ENCODE measurements around the gene MAML2.

The MAML2 gene

DNA sequence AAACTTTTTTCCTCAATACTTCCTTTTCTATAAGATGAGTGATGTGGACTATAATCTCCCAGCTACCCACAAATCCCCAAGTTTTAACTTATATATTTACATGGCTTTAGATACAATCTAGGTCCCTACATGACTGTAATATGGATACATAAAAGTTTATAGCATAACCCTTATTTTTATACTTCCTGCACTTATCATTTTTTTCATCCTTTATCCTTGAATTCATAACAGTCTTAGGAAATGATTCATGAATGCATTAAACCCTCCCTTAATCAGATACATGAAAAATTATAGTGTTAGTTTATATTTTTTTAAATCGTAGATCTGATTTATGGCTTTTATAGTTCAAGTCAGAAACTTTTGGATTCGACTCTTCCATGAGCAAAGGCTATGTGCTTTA lies 195.8 kb downstream of the MAML2 start:
- H3K27me3 ChIP-seq (ENCODE audit: low read depth): no peaks in the 10 kb centered on the region
- no peak for DNase-seq (ENCODE audit: low spot score in 2 of 2)
- H3K4me3 ChIP-seq: no peak overlapping the region
- in situ Hi-C loops (cut with MboI; ENCODE audit: low sequenced_read_pairs): no loop called here
- H3K9me3 ChIP-seq: no peaks in the 10 kb centered on the region
- H3K36me3 ChIP-seq (replicated peaks): no peaks in the 10 kb centered on the region
- peaks cover 63% of the 10 kb centered on the region for H3K4me1 ChIP-seq

DNA sequence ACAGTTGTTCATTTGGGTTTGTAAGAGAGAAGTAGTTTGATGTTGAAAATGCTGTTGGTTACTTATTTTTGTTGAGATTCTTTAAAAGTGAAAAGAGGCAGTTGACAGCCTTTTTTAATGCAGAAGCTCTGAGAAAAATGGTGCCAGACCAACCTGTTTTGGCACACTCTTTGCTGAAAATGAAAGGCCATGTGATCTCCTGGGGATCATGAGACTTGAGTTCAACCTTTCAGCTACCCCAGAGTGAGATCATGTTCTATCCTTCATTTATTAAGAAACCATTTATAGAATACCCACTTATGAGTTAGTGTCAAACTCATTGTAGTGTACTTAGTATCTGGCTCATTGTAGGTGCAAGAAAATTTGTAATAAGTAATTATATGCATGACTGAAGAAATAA lies 196.2 kb downstream of the MAML2 start:
- in situ Hi-C loops (cut with MboI; ENCODE audit: low sequenced_read_pairs): no loop called here
- no peak overlapping the region for H3K4me3 ChIP-seq
- peaks cover 66% of the 10 kb centered on the region for H3K4me1 ChIP-seq
- DNase-seq (ENCODE audit: low spot score in 2 of 2): no peak
- no peaks in the 10 kb centered on the region for H3K9me3 ChIP-seq
- H3K36me3 ChIP-seq (replicated peaks): no peaks in the 10 kb centered on the region
- H3K27me3 ChIP-seq (ENCODE audit: low read depth): no peaks in the 10 kb centered on the region

GRCh38 chr11:96145163-96145585 lies 197.8 kb downstream of the MAML2 start:
- Histone ChIP-seq H3K9me3 (no peaks in the 10 kb centered on the region), H3K4me1 (peaks cover 66% of the 10 kb centered on the region), H3K27me3 (ENCODE audit: low read depth) (no peaks in the 10 kb centered on the region), H3K4me3 (no peak overlapping the region), H3K36me3 (replicated peaks) (no peaks in the 10 kb centered on the region)
- in situ Hi-C loops (cut with MboI; ENCODE audit: low sequenced_read_pairs): no loop called here
- DNase-seq (ENCODE audit: low spot score in 2 of 2): peak in 1 of 2 experiments; percentile 61

- Histone ChIP-seq H3K4me3 (no peak overlapping the region), H3K27me3 (ENCODE audit: low read depth) (no peaks in the 10 kb centered on the region), H3K36me3 (replicated peaks) (no peaks in the 10 kb centered on the region), H3K9me3 (no peaks in the 10 kb centered on the region), H3K4me1 (peaks cover 63% of the 10 kb centered on the region)
- DNase-seq (ENCODE audit: low spot score in 2 of 2): no peak
- in situ Hi-C loops (cut with MboI; ENCODE audit: low sequenced_read_pairs): no loop called here
Measured at GRCh38 chr11:96144553-96144952, 198.4 kb downstream of the MAML2 start.

DNA sequence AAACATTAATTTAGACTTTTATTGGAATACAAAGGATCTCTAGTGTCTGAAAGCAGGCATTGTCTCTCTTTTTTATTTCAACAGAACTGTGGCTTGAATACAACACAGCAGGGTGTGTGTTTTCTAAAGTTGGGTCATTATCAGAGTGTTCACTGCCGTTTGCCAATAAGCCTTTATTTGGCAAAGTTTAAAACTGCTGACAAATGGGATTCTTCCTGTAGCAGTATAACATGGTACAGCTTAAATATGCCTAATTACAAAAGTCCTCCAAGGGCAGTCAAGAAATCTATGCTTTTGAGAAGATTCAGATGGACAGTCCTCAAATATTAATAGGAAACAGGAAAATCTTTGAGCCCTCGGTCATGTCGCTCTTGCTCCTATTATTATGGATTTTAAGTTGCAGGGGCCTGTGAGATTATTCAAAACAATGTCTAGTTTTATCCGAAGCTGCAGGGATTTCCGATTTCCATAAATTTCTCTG lies 199.9 kb downstream of the MAML2 start:
- Histone ChIP-seq H3K4me1 (peaks cover 59% of the 10 kb centered on the region), H3K4me3 (no peak overlapping the region), H3K9me3 (no peaks in the 10 kb centered on the region), H3K27me3 (ENCODE audit: low read depth) (no peaks in the 10 kb centered on the region), H3K36me3 (replicated peaks) (no peaks in the 10 kb centered on the region)
- in situ Hi-C loops (cut with MboI; ENCODE audit: low sequenced_read_pairs): no loop called here
- DNase-seq (ENCODE audit: low spot score in 2 of 2): peak in 1 of 2 experiments; percentile 84

GRCh38 chr11:96141626-96142025 lies 201.4 kb downstream of the MAML2 start:
- Histone ChIP-seq H3K4me3 (no peak overlapping the region), H3K9me3 (no peaks in the 10 kb centered on the region), H3K4me1 (peaks cover 58% of the 10 kb centered on the region), H3K27me3 (ENCODE audit: low read depth) (no peaks in the 10 kb centered on the region), H3K36me3 (replicated peaks) (no peaks in the 10 kb centered on the region)
- no peak for DNase-seq (ENCODE audit: low spot score in 2 of 2)
- in situ Hi-C loops (cut with MboI; ENCODE audit: low sequenced_read_pairs): no loop called here

- H3K36me3 ChIP-seq (replicated peaks): no peaks in the 10 kb centered on the region
- no peaks in the 10 kb centered on the region for H3K9me3 ChIP-seq
- in situ Hi-C loops (cut with MboI; ENCODE audit: low sequenced_read_pairs): no loop called here
- DNase-seq (ENCODE audit: low spot score in 2 of 2): no peak
- peaks cover 58% of the 10 kb centered on the region for H3K4me1 ChIP-seq
- H3K4me3 ChIP-seq: no peak overlapping the region
- no peaks in the 10 kb centered on the region for H3K27me3 ChIP-seq (ENCODE audit: low read depth)
Measured at GRCh38 chr11:96139691-96140090, 203.3 kb downstream of the MAML2 start.

GRCh38 chr11:96137373-96137772 lies 205.6 kb downstream of the MAML2 start:
- H3K27me3 ChIP-seq (ENCODE audit: low read depth): no peaks in the 10 kb centered on the region
- peak; percentile 37 to 98 for DNase-seq (ENCODE audit: low spot score in 2 of 2)
- H3K4me3 ChIP-seq: no peak overlapping the region
- in situ Hi-C loops (cut with MboI; ENCODE audit: low sequenced_read_pairs): no loop called here
- no peaks in the 10 kb centered on the region for H3K36me3 ChIP-seq (replicated peaks)
- no peaks in the 10 kb centered on the region for H3K9me3 ChIP-seq
- H3K4me1 ChIP-seq: peaks cover 45% of the 10 kb centered on the region

- Histone ChIP-seq H3K9me3 (no peaks in the 10 kb centered on the region), H3K4me1 (peaks cover 42% of the 10 kb centered on the region), H3K27me3 (ENCODE audit: low read depth) (no peaks in the 10 kb centered on the region), H3K36me3 (replicated peaks) (no peaks in the 10 kb centered on the region), H3K4me3 (no peak overlapping the region)
- no peak for DNase-seq (ENCODE audit: low spot score in 2 of 2)
- in situ Hi-C loops (cut with MboI; ENCODE audit: low sequenced_read_pairs): no loop called here
Measured at GRCh38 chr11:96136613-96137298, 206.2 kb downstream of the MAML2 start.

DNA sequence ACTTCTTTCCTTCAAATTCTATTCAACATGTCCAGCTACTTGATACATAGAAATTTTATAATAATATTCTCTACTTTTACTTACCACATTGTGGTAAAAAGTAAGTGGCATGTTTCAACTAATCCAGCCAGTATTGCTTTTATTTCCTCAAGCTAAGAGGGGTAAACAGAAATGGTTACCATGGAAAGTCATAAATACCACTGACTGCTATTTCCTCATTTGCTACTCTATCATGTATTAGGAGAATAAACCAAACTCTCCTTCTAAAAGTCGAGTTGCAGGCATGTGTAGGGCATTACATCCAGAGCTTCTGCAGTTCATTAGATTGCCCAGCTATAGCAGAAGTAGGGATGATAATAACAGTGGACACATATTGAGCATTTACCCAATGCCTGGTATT lies 208.4 kb downstream of the MAML2 start:
- in situ Hi-C loops (cut with MboI; ENCODE audit: low sequenced_read_pairs): no loop called here
- no peak overlapping the region for H3K4me3 ChIP-seq
- no peaks in the 10 kb centered on the region for H3K27me3 ChIP-seq (ENCODE audit: low read depth)
- peaks cover 50% of the 10 kb centered on the region for H3K4me1 ChIP-seq
- no peaks in the 10 kb centered on the region for H3K9me3 ChIP-seq
- DNase-seq (ENCODE audit: low spot score in 2 of 2): no peak
- no peaks in the 10 kb centered on the region for H3K36me3 ChIP-seq (replicated peaks)

- in situ Hi-C loops (cut with MboI; ENCODE audit: low sequenced_read_pairs): no loop called here
- H3K27me3 ChIP-seq (ENCODE audit: low read depth): no peaks in the 10 kb centered on the region
- no peak for DNase-seq (ENCODE audit: low spot score in 2 of 2)
- no peaks in the 10 kb centered on the region for H3K36me3 ChIP-seq (replicated peaks)
- H3K4me3 ChIP-seq: no peak overlapping the region
- peaks cover 40% of the 10 kb centered on the region for H3K4me1 ChIP-seq
- H3K9me3 ChIP-seq: no peaks in the 10 kb centered on the region
Measured at GRCh38 chr11:96132437-96132836, 210.6 kb downstream of the MAML2 start.

DNA sequence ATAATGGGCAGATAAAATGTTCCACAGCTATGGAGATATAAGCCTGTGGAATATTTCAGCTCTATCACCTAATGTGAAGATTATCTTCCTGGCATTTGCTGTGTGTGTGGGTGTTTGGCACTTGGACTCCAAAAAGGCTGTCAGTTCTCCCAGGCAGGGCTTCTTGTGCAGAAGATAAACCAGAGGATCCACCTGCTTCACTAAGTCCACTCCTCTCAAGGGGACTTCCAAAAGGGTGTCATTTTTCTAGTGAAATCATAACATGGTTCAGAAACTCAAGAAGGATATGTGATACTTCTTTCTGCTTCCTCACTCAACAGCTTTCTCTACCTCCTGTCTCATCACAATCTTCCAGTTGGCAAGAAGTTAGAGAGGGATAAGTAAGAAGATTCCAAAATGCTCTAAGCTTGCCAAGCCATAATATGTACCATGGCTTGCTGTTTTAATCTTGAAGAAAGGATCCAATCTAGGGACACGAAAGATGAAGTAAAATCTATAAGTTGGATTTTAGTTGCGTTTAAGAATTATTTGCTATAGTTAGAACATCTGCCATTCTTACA lies 212.9 kb downstream of the MAML2 start:
- no peak for DNase-seq (ENCODE audit: low spot score in 2 of 2)
- in situ Hi-C loops (cut with MboI; ENCODE audit: low sequenced_read_pairs): no loop called here
- Histone ChIP-seq H3K9me3 (no peaks in the 10 kb centered on the region), H3K27me3 (ENCODE audit: low read depth) (no peaks in the 10 kb centered on the region), H3K4me1 (peaks cover 24% of the 10 kb centered on the region), H3K36me3 (replicated peaks) (no peaks in the 10 kb centered on the region), H3K4me3 (no peak overlapping the region)

- Histone ChIP-seq H3K27me3 (ENCODE audit: low read depth) (no peaks in the 10 kb centered on the region), H3K36me3 (replicated peaks) (no peaks in the 10 kb centered on the region), H3K9me3 (no peaks in the 10 kb centered on the region), H3K4me1 (peaks cover 19% of the 10 kb centered on the region), H3K4me3 (no peak overlapping the region)
- in situ Hi-C loops (cut with MboI; ENCODE audit: low sequenced_read_pairs): no loop called here
- no peak for DNase-seq (ENCODE audit: low spot score in 2 of 2)
Measured at GRCh38 chr11:96127596-96127959, 215.4 kb downstream of the MAML2 start.

DNA sequence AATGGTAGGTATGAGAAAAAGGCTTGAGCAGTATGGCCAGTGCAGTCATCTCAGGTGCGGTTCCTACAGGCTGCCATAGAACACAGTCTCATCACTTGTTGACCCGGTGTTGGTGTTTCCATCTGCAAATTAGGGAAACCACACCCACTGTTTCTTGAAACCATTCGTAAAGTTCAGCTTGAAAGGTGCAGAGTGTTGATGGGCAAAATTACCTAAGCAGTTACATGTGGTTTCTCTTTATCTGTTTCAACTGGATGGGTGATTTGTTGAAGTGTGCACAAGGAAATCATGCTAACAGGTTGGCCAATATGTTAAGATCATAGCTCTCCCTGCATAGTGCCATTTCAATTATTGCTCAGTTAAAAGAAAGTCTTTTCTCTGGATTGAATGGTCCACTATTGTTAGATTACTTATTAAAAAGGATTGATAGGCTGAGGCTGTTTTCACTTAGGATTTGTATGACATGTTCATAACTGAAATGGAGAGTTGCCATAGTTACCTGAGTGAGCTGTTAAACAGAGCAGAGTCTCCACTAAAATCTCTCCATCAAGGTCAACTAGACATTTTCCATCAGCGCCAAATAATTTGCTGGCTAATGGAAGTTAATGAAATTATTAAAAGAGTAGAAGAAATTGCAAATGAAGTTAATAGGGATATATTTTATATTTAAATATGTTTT lies 215.9 kb downstream of the MAML2 start:
- H3K36me3 ChIP-seq (replicated peaks): no peaks in the 10 kb centered on the region
- in situ Hi-C loops (cut with MboI; ENCODE audit: low sequenced_read_pairs): no loop called here
- H3K4me3 ChIP-seq: no peak overlapping the region
- H3K4me1 ChIP-seq: peaks cover 24% of the 10 kb centered on the region
- DNase-seq (ENCODE audit: low spot score in 2 of 2): no peak
- H3K27me3 ChIP-seq (ENCODE audit: low read depth): no peaks in the 10 kb centered on the region
- no peaks in the 10 kb centered on the region for H3K9me3 ChIP-seq
